ENCODE data around the gene ATXN2.
"Not testable (repeated sequence)": the region's sequence is repeated elsewhere in the genome, so short reads cannot be mapped to it uniquely, and the experiment has no call there.

The ATXN2 gene

GRCh38 chr12:111626230-111626629, 27.1 kb upstream of the ATXN2 start:
- Histone ChIP-seq H3K27me3 (ENCODE audit: control insufficient read depth in 1 of 2, insufficient read depth in 2 of 2, low read length in 2 of 2) (no peaks in the 10 kb centered on the region), H3K4me1 (ENCODE audit: control insufficient read depth in 1 of 2, insufficient read depth in 2 of 2, low read length in 2 of 2) (no peaks in the 10 kb centered on the region), H3K27ac (ENCODE audit: low read depth, low read length) (no peak overlapping the region), H3K9ac (ENCODE audit: low read depth in 1 of 2, low read length in 2 of 2) (no peak overlapping the region), H3K36me3 (ENCODE audit: control insufficient read depth in 1 of 2, insufficient read depth in 2 of 2, low read length in 2 of 2) (no peaks in the 10 kb centered on the region), H3K4me3 (ENCODE audit: low read depth in 1 of 2, low read length in 2 of 2) (no peak overlapping the region), H3K9me3 (ENCODE audit: control insufficient read depth in 1 of 2, low read length in 2 of 2) (no peaks in the 10 kb centered on the region)

DNA sequence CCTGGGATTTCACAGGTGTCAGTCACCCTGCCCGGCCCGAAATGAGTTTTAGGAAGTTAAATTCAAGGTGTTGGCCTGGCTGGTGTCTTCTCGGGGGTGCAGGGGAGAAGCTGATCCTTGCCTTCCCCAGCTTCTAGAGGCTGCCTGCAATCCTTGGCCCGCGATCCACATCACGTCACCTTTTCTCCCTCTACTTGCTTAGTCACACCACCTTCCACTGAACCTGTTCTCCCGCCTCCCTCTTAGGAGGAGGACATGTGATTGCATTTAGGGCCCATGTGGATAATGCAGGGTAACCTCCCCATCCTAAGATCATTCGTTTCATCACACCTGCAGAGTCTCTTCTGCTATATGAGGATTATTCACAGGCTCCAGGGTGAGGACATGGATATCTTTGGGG, 25.4 kb upstream of the ATXN2 start:
- H3K9me3 ChIP-seq (ENCODE audit: control insufficient read depth in 1 of 2, low read length in 2 of 2) = no peaks in the 10 kb centered on the region
- no peak overlapping the region for H3K9ac ChIP-seq (ENCODE audit: low read depth in 1 of 2, low read length in 2 of 2)
- H3K27ac ChIP-seq (ENCODE audit: low read depth, low read length) = no peak overlapping the region
- H3K27me3 ChIP-seq (ENCODE audit: control insufficient read depth in 1 of 2, insufficient read depth in 2 of 2, low read length in 2 of 2) = no peaks in the 10 kb centered on the region
- H3K4me3 ChIP-seq (ENCODE audit: low read depth in 1 of 2, low read length in 2 of 2) = no peak overlapping the region
- H3K4me1 ChIP-seq (ENCODE audit: control insufficient read depth in 1 of 2, insufficient read depth in 2 of 2, low read length in 2 of 2) = no peaks in the 10 kb centered on the region
- no peaks in the 10 kb centered on the region for H3K36me3 ChIP-seq (ENCODE audit: control insufficient read depth in 1 of 2, insufficient read depth in 2 of 2, low read length in 2 of 2)

DNA sequence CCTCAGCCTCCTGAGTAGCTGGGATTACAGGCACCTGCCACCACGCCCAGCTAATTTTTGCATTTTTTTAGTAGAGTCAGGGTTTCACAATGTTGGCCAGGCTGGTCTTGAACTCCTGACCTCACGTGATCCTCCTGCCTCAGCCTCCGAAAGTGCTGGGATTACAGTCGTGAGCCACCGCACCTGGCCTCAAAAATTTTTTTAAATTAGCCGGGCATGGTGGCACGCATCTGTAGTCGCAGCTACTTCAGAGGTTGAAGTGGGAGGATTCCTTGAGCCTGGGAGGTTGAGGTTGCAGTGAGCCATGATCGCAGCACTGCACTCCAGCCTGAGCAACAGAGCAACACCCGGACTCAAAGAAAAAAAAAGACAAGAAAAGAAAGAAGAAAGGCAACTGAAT, 18.7 kb upstream of the ATXN2 start:
- H3K36me3 ChIP-seq (ENCODE audit: control insufficient read depth in 1 of 2, insufficient read depth in 2 of 2, low read length in 2 of 2); H3K4me3 ChIP-seq (ENCODE audit: low read depth in 1 of 2, low read length in 2 of 2); H3K27me3 ChIP-seq (ENCODE audit: control insufficient read depth in 1 of 2, insufficient read depth in 2 of 2, low read length in 2 of 2); H3K27ac ChIP-seq (ENCODE audit: low read depth, low read length); H3K4me1 ChIP-seq (ENCODE audit: control insufficient read depth in 1 of 2, insufficient read depth in 2 of 2, low read length in 2 of 2); H3K9ac ChIP-seq (ENCODE audit: low read depth in 1 of 2, low read length in 2 of 2); H3K9me3 ChIP-seq (ENCODE audit: control insufficient read depth in 1 of 2, low read length in 2 of 2): not testable (repeated sequence)

DNA sequence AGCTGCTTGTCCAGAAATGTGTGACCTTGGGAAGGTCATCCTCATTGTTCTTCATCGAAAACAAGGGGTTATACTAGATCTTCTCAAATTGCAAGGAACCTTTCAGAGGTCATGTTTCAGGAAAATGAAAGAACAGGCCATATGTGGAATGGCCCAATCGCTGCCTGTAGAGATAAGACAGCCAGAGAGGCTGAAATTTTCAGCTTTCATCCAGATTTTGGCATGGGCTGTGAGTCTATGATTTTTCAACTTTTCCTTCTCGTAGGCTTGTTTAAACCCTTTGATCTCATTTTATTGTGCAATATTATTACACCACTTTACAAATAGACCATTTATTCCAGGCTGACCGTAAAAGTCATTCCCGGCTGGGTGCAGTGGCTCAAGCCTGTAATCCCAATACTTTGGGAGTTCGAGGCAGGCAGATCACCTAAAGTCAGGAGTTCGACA, 17.1 kb upstream of the ATXN2 start:
- Histone ChIP-seq H3K9me3 (ENCODE audit: control insufficient read depth in 1 of 2, low read length in 2 of 2) (no peaks in the 10 kb centered on the region), H3K36me3 (ENCODE audit: control insufficient read depth in 1 of 2, insufficient read depth in 2 of 2, low read length in 2 of 2) (no peaks in the 10 kb centered on the region), H3K9ac (ENCODE audit: low read depth in 1 of 2, low read length in 2 of 2) (no peak overlapping the region), H3K4me3 (ENCODE audit: low read depth in 1 of 2, low read length in 2 of 2) (no peak overlapping the region), H3K4me1 (ENCODE audit: control insufficient read depth in 1 of 2, insufficient read depth in 2 of 2, low read length in 2 of 2) (no peaks in the 10 kb centered on the region), H3K27ac (ENCODE audit: low read depth, low read length) (no peak overlapping the region), H3K27me3 (ENCODE audit: control insufficient read depth in 1 of 2, insufficient read depth in 2 of 2, low read length in 2 of 2) (no peaks in the 10 kb centered on the region)

DNA sequence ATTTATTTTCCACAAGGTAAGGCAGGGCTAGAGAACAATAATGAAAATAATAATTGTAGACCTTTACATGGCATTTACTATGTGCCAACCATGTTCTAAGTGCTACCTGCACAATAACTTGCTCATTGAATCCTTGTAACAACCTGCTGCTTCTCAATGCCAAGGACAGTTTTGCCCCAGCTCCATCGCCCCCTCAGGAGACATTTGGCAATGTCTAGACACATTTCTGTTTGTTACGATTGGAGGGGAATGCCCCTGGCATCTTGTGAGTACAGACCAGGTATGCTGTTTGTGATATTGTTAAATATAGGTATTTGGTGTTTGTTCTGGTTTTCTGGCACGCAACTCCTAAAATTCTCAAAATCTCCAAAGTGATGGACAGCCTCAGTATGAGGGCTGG, 8.1 kb upstream of the ATXN2 start:
- no peaks in the 10 kb centered on the region for H3K4me1 ChIP-seq (ENCODE audit: control insufficient read depth in 1 of 2, insufficient read depth in 2 of 2, low read length in 2 of 2)
- H3K27ac ChIP-seq (ENCODE audit: low read depth, low read length) = no peak overlapping the region
- H3K27me3 ChIP-seq (ENCODE audit: control insufficient read depth in 1 of 2, insufficient read depth in 2 of 2, low read length in 2 of 2) = no peaks in the 10 kb centered on the region
- no peaks in the 10 kb centered on the region for H3K36me3 ChIP-seq (ENCODE audit: control insufficient read depth in 1 of 2, insufficient read depth in 2 of 2, low read length in 2 of 2)
- H3K9ac ChIP-seq (ENCODE audit: low read depth in 1 of 2, low read length in 2 of 2) = no peak overlapping the region
- H3K4me3 ChIP-seq (ENCODE audit: low read depth in 1 of 2, low read length in 2 of 2) = no peak overlapping the region
- no peaks in the 10 kb centered on the region for H3K9me3 ChIP-seq (ENCODE audit: control insufficient read depth in 1 of 2, low read length in 2 of 2)

GRCh38 chr12:111606767-111607230, 7.7 kb upstream of the ATXN2 start:
- no peaks in the 10 kb centered on the region for H3K4me1 ChIP-seq (ENCODE audit: control insufficient read depth in 1 of 2, insufficient read depth in 2 of 2, low read length in 2 of 2)
- H3K36me3 ChIP-seq (ENCODE audit: control insufficient read depth in 1 of 2, insufficient read depth in 2 of 2, low read length in 2 of 2) = no peaks in the 10 kb centered on the region
- H3K27me3 ChIP-seq (ENCODE audit: control insufficient read depth in 1 of 2, insufficient read depth in 2 of 2, low read length in 2 of 2) = no peaks in the 10 kb centered on the region
- no peak overlapping the region for H3K9ac ChIP-seq (ENCODE audit: low read depth in 1 of 2, low read length in 2 of 2)
- no peak overlapping the region for H3K4me3 ChIP-seq (ENCODE audit: low read depth in 1 of 2, low read length in 2 of 2)
- H3K9me3 ChIP-seq (ENCODE audit: control insufficient read depth in 1 of 2, low read length in 2 of 2) = no peaks in the 10 kb centered on the region
- H3K27ac ChIP-seq (ENCODE audit: low read depth, low read length) = no peak overlapping the region

DNA sequence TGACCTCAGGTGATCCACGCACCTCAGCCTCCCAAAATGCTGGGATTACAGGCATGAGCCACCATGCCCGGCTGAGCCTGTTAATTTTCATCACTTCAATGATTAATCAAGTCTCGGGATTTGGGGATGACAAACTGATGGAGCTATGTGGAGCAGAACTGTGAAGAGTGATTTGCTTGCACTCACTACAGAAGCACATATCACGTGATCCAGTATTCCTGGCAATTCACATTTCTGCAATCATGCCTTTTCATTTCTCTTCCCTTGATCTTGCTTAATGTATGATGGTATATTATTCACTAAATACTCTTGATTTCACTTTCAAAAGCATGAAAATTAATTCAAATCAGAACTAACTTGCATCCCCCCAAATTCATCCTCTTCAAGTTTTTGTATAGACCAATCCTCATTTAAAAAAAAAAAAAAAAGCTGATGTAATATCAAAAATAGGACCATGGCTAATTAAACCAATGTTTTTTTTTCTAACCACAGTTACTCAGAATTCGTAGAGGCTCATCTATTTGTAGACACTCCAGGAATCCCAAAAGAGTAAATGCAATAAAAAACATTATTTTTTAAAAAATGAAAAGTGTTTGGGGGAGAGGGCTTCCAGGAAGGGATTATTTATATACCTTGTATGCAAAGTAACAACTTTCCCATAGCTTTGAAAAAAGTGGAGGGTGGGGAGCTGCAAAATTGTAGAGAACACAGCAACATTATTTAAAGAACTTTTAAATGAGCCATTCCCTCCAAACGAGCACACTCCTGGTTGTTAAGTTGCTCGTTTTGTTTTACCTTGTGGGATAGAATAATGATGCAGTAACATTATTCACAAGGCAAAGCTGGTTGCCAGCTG, 7.0 kb upstream of the ATXN2 start:
- Histone ChIP-seq H3K27me3 (ENCODE audit: control insufficient read depth in 1 of 2, insufficient read depth in 2 of 2, low read length in 2 of 2) (no peaks in the 10 kb centered on the region), H3K27ac (ENCODE audit: low read depth, low read length) (no peak overlapping the region), H3K36me3 (ENCODE audit: control insufficient read depth in 1 of 2, insufficient read depth in 2 of 2, low read length in 2 of 2) (no peaks in the 10 kb centered on the region), H3K4me1 (ENCODE audit: control insufficient read depth in 1 of 2, insufficient read depth in 2 of 2, low read length in 2 of 2) (no peaks in the 10 kb centered on the region), H3K4me3 (ENCODE audit: low read depth in 1 of 2, low read length in 2 of 2) (no peak overlapping the region), H3K9me3 (ENCODE audit: control insufficient read depth in 1 of 2, low read length in 2 of 2) (no peaks in the 10 kb centered on the region), H3K9ac (ENCODE audit: low read depth in 1 of 2, low read length in 2 of 2) (no peak overlapping the region)

GRCh38 chr12:111602857-111603256, 3.7 kb upstream of the ATXN2 start:
- H3K4me1 ChIP-seq (ENCODE audit: control insufficient read depth in 1 of 2, insufficient read depth in 2 of 2, low read length in 2 of 2); H3K4me3 ChIP-seq (ENCODE audit: low read depth in 1 of 2, low read length in 2 of 2); H3K9ac ChIP-seq (ENCODE audit: low read depth in 1 of 2, low read length in 2 of 2); H3K27me3 ChIP-seq (ENCODE audit: control insufficient read depth in 1 of 2, insufficient read depth in 2 of 2, low read length in 2 of 2); H3K9me3 ChIP-seq (ENCODE audit: control insufficient read depth in 1 of 2, low read length in 2 of 2); H3K27ac ChIP-seq (ENCODE audit: low read depth, low read length); H3K36me3 ChIP-seq (ENCODE audit: control insufficient read depth in 1 of 2, insufficient read depth in 2 of 2, low read length in 2 of 2): not testable (repeated sequence)

DNA sequence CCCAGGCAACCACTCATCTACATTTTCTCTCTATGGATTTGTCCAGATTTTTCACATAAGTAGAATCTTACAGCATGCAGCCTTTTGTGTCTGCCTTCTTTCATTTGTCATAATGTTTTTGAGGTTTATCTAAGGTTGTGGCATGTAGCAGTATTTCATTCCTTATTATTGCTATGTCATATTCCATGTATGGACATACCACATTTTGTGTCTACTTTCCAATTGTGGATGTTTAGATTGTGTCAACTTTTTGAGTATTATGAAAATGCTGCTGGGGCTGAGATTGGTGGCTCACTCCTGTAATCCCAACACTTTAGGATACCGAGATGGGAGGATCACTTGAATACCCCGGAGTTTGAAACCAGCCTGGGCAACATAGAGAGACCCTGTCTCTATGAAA, 3.2 kb upstream of the ATXN2 start:
- Histone ChIP-seq H3K36me3 (ENCODE audit: control insufficient read depth in 1 of 2, insufficient read depth in 2 of 2, low read length in 2 of 2) (no peaks in the 10 kb centered on the region), H3K27me3 (ENCODE audit: control insufficient read depth in 1 of 2, insufficient read depth in 2 of 2, low read length in 2 of 2) (no peaks in the 10 kb centered on the region), H3K4me1 (ENCODE audit: control insufficient read depth in 1 of 2, insufficient read depth in 2 of 2, low read length in 2 of 2) (peaks cover 0 to 8% of the 10 kb centered on the region in 2 donors), H3K27ac (ENCODE audit: low read depth, low read length) (no peak overlapping the region), H3K9me3 (ENCODE audit: control insufficient read depth in 1 of 2, low read length in 2 of 2) (no peaks in the 10 kb centered on the region), H3K4me3 (ENCODE audit: low read depth in 1 of 2, low read length in 2 of 2) (no peak overlapping the region), H3K9ac (ENCODE audit: low read depth in 1 of 2, low read length in 2 of 2) (no peak overlapping the region)

DNA sequence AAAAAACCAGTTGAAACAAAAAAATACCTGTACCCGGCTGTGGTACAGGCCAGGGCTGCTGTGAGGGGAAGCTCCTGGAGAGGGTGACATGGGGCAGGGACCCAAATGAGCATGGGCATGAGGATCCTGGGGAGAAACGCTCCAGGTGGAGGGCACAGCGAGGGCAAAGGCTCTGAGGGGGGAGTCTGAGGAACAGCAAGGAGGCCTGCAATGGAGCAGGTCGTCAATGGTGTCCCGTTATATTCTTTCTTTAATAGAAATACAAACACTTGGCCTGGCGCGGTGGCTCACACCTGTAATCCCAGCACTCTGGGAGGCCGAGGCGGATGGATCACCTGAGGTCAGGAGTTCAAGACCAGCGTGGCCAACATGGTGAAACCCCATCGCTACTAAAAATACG, 1.9 kb upstream of the ATXN2 start:
- not testable (repeated sequence) for H3K4me3 ChIP-seq (ENCODE audit: low read depth in 1 of 2, low read length in 2 of 2); H3K27ac ChIP-seq (ENCODE audit: low read depth, low read length); H3K9ac ChIP-seq (ENCODE audit: low read depth in 1 of 2, low read length in 2 of 2); H3K9me3 ChIP-seq (ENCODE audit: control insufficient read depth in 1 of 2, low read length in 2 of 2); H3K36me3 ChIP-seq (ENCODE audit: control insufficient read depth in 1 of 2, insufficient read depth in 2 of 2, low read length in 2 of 2); H3K27me3 ChIP-seq (ENCODE audit: control insufficient read depth in 1 of 2, insufficient read depth in 2 of 2, low read length in 2 of 2)
- peaks cover 12 to 16% of the 10 kb centered on the region in 2 donors for H3K4me1 ChIP-seq (ENCODE audit: control insufficient read depth in 1 of 2, insufficient read depth in 2 of 2, low read length in 2 of 2)
